GM19467 (cell line): Measurements from ENCODE around the gene TNNC2.

Experiments
- ATAC-seq: cut with Tn5 transposase; IDR thresholded peaks from one replicate; pipeline ENCODE4 v1.9.1; 2021; ENCODE audit warnings: mild to moderate bottlenecking, moderate library complexity; ENCODE audit not compliant: unreplicated experiment

Gene TNNC2

GRCh38 chr20:45788351-45788750 is 38.8 kb downstream of the TNNC2 start:
- no peak for ATAC-seq

GRCh38 chr20:45783656-45784294 is 43.3 kb downstream of the TNNC2 start:
- ATAC-seq = no peak

- ATAC-seq = no peak
Measured at GRCh38 chr20:45782890-45783289, 44.2 kb downstream of the TNNC2 start.

GRCh38 chr20:45781391-45781931 is 45.7 kb downstream of the TNNC2 start:
- no peak for ATAC-seq

- no peak for ATAC-seq
Measured at GRCh38 chr20:45780159-45780558, 47.0 kb downstream of the TNNC2 start.

GRCh38 chr20:45779011-45779915 is 47.8 kb downstream of the TNNC2 start:
- no peak for ATAC-seq

- ATAC-seq = no peak
Measured at GRCh38 chr20:45776931-45777330, 50.2 kb downstream of the TNNC2 start.

- ATAC-seq = no peak
Measured at GRCh38 chr20:45775411-45775810, 51.7 kb downstream of the TNNC2 start.

GRCh38 chr20:45774945-45775344 is 52.2 kb downstream of the TNNC2 start:
- ATAC-seq = no peak
